ENCODE data around the gene TMIGD2.

DNA sequence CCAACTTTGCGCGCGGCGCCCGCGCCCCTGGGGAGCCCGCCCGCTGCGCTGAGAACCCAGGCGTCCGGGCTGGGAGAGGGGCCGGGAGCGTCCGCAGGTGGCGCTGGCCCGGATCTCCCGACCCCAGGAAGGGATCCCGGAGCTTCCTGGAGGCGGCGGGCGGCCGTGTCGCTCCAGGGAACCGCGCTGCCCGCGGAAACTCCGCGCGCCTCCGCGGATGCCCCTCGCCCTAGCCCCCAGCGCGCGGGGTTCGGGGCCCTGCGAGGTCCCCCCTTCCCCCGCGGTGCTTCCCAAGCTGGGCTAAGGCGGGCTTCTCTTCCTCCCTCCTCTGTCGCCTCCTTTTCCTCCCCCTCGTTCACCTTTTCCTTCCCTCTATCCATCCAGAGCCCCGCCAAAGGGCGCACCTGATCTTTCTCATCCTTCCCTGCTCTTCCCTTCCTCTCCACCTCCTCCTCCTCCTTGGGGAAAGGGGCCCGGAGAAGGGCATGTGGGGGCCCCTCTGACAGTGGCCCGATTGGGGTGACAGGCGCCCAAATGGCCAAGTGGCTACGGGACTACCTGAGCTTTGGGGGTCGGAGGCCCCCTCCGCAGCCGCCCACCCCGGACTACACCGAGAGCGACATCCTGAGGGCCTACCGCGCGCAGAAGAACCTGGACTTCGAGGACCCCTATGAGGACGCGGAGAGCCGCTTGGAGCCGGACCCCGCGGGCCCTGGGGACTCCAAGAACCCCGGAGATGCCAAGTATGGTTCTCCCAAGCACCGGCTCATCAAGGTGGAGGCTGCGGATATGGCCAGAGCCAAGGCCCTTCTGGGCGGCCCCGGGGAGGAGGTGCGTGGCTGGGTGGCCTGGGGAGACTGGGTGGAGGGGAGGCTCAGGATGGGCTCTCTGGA, 22.4 kb downstream of the TMIGD2 start:
- TF ChIP-seq, protein P1, sequence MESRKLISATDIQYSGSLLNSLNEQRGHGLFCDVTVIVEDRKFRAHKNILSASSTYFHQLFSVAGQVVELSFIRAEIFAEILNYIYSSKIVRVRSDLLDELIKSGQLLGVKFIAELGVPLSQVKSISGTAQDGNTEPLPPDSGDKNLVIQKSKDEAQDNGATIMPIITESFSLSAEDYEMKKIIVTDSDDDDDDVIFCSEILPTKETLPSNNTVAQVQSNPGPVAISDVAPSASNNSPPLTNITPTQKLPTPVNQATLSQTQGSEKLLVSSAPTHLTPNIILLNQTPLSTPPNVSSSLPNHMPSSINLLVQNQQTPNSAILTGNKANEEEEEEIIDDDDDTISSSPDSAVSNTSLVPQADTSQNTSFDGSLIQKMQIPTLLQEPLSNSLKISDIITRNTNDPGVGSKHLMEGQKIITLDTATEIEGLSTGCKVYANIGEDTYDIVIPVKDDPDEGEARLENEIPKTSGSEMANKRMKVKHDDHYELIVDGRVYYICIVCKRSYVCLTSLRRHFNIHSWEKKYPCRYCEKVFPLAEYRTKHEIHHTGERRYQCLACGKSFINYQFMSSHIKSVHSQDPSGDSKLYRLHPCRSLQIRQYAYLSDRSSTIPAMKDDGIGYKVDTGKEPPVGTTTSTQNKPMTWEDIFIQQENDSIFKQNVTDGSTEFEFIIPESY (IDR thresholded peaks at IDR 0.05), result no peak
- TF ChIP-seq, protein P2, sequence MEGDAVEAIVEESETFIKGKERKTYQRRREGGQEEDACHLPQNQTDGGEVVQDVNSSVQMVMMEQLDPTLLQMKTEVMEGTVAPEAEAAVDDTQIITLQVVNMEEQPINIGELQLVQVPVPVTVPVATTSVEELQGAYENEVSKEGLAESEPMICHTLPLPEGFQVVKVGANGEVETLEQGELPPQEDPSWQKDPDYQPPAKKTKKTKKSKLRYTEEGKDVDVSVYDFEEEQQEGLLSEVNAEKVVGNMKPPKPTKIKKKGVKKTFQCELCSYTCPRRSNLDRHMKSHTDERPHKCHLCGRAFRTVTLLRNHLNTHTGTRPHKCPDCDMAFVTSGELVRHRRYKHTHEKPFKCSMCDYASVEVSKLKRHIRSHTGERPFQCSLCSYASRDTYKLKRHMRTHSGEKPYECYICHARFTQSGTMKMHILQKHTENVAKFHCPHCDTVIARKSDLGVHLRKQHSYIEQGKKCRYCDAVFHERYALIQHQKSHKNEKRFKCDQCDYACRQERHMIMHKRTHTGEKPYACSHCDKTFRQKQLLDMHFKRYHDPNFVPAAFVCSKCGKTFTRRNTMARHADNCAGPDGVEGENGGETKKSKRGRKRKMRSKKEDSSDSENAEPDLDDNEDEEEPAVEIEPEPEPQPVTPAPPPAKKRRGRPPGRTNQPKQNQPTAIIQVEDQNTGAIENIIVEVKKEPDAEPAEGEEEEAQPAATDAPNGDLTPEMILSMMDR (IDR thresholded peaks at IDR 0.05; ENCODE audit: low read depth, low read length, missing input control), result no peak
- no peak for TF ChIP-seq HNF4G (IDR thresholded peaks at IDR 0.05)
- TF ChIP-seq RXRA (IDR thresholded peaks at IDR 0.05), result no peak
- TF ChIP-seq, protein P3, sequence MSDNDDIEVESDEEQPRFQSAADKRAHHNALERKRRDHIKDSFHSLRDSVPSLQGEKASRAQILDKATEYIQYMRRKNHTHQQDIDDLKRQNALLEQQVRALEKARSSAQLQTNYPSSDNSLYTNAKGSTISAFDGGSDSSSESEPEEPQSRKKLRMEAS (IDR thresholded peaks at IDR 0.05), result no peak
- no peak for TF ChIP-seq GABPA (IDR thresholded peaks at IDR 0.05 in 1 of 2, conservative IDR thresholded peaks at IDR 0.05 in 1 of 2)
- TF ChIP-seq REST (IDR thresholded peaks at IDR 0.05), result no peak
